Activated B cell treated with CpG ODN at 0.5 μM for 24 hours (primary cell): ENCODE measurements around the gene FOXP1. TPM values are rescaled to one million over a fixed set of nuclear protein-coding genes. Genes with fewer than 3 reads are reported as not detected.
A peak's percentile ranks its signal among the peaks of the same experiment; 100 is the strongest.

Source experiments
- ATAC-seq: fragments of 200-7000 bp; cut with Tn5 transposase; one replicate; pipeline ENCODE4 v1.10.0; 2021; ENCODE audit warnings: low read depth, mild to moderate bottlenecking, moderate library complexity
- CTCF ChIA-PET: fragments of 350-600 bp; sonication (Branson Sonifier 250); formaldehyde crosslinking; loops from one replicate; lab custom pipeline; 2021; ENCODE audit warnings: antibody characterized with exemption; lab: Charles Lee
- POLR2A ChIA-PET: fragments of 350-600 bp; sonication (Branson Sonifier 250); formaldehyde crosslinking; loops from one replicate; lab custom pipeline; 2021; ENCODE audit warnings: antibody characterized with exemption; lab: Charles Lee
- DNase-seq: peaks from one replicate; pipeline ENCODE4 v3.0.0; 2022
- H3K27ac Mint-ChIP-seq: one replicate; pipeline ENCODE4 v1.8.0; 2020; ENCODE audit warnings: mixed read lengths
- H3K27me3 Mint-ChIP-seq: one replicate; pipeline ENCODE4 v1.8.0; 2021; ENCODE audit warnings: mixed read lengths
- H3K36me3 Mint-ChIP-seq: one replicate; pipeline ENCODE4 v1.8.0; 2021; ENCODE audit warnings: low read depth, mixed read lengths
- H3K4me1 Mint-ChIP-seq: one replicate; pipeline ENCODE4 v1.8.0; 2021; ENCODE audit warnings: mixed read lengths
- H3K4me3 Mint-ChIP-seq: one replicate; pipeline ENCODE4 v1.8.0; 2020; ENCODE audit warnings: mild to moderate bottlenecking, mixed read lengths
- H3K9me3 Mint-ChIP-seq: one replicate; pipeline ENCODE4 v1.8.0; 2020; ENCODE audit warnings: mixed read lengths
- intact Hi-C: fragments of 100-400 bp; cut with micrococcal nuclease; formaldehyde crosslinking; loops from one replicate; pipeline ENCODE4 v1.15.1; 2024
- total RNA-seq: library from RNA; stranded (reverse); gene quantifications from 2 replicates; pipeline ENCODE4 v1.2.3, GENCODE V29; 2022
- TF ChIP-seq, protein P1 (sequence below): fragments of 200-600 bp; IDR thresholded peaks from one replicate; pipeline ENCODE4 v1.8.0; 2022; ENCODE audit warnings: antibody characterized with exemption, mild to moderate bottlenecking

Gene FOXP1
- total RNA-seq, 1 donor from 2014 or later, result 563 TPM

GRCh38 chr3:71127844-71128243 lies 455.7 kb downstream of the FOXP1 start:
- DNase-seq, result no peak
- Mint-ChIP-seq H3K4me3 (peak overlapping the region; percentile 88), H3K36me3 (peaks cover 52% of the 10 kb centered on the region), H3K9me3 (no peaks in the 10 kb centered on the region), H3K27me3 (no peaks in the 10 kb centered on the region), H3K27ac (peak overlapping the region; percentile 93), H3K4me1 (peaks cover 75% of the 10 kb centered on the region)
- CTCF ChIA-PET, result interaction anchor here (1.1 to 1.6 kb wide), 2 partner anchors 40 to 58 kb away, joined by 4 to 5 read pairs; no protein-coding TSS in a partner anchor
- no peak for ATAC-seq
- POLR2A ChIA-PET, result interaction anchor here (0.5 to 11.5 kb wide), 24 partner anchors 9 to 456 kb away, joined by 3 to 339 read pairs (median 8); partner anchors contain the start of gene FOXP1
- intact Hi-C loops, result loop anchor here (1.0 to 5.0 kb wide), 3 partner anchors 10 to 314 kb away; no protein-coding TSS in a partner anchor
- TF ChIP-seq, protein P1, sequence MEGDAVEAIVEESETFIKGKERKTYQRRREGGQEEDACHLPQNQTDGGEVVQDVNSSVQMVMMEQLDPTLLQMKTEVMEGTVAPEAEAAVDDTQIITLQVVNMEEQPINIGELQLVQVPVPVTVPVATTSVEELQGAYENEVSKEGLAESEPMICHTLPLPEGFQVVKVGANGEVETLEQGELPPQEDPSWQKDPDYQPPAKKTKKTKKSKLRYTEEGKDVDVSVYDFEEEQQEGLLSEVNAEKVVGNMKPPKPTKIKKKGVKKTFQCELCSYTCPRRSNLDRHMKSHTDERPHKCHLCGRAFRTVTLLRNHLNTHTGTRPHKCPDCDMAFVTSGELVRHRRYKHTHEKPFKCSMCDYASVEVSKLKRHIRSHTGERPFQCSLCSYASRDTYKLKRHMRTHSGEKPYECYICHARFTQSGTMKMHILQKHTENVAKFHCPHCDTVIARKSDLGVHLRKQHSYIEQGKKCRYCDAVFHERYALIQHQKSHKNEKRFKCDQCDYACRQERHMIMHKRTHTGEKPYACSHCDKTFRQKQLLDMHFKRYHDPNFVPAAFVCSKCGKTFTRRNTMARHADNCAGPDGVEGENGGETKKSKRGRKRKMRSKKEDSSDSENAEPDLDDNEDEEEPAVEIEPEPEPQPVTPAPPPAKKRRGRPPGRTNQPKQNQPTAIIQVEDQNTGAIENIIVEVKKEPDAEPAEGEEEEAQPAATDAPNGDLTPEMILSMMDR, result no peak

GRCh38 chr3:71127052-71127831 lies 456.3 kb downstream of the FOXP1 start:
- Mint-ChIP-seq H3K27me3 (no peaks in the 10 kb centered on the region), H3K4me3 (peak overlapping the region; percentile 88), H3K9me3 (no peaks in the 10 kb centered on the region), H3K27ac (peak overlapping the region; percentile 93), H3K36me3 (peaks cover 56% of the 10 kb centered on the region), H3K4me1 (peaks cover 75% of the 10 kb centered on the region)
- TF ChIP-seq, protein P1, result no peak
- DNase-seq (no peak), ATAC-seq (peak; percentile 30)
- ChIA-PET POLR2A (interaction anchor here (0.6 to 3.0 kb wide), 16 partner anchors 9 to 456 kb away, joined by 3 to 38 read pairs (median 6); partner anchors contain the start of gene FOXP1), CTCF (no interaction called here)
- intact Hi-C loops, result loop anchor here (1.0 to 5.0 kb wide), 2 partner anchors 9 to 315 kb away; no protein-coding TSS in a partner anchor

- no peaks in the 10 kb centered on the region for H3K9me3 Mint-ChIP-seq
- peaks cover 71% of the 10 kb centered on the region for H3K36me3 Mint-ChIP-seq
- no peak for DNase-seq
- no peaks in the 10 kb centered on the region for H3K27me3 Mint-ChIP-seq
- H3K27ac Mint-ChIP-seq, result peak overlapping the region; percentile 90
- ChIA-PET CTCF (no interaction called here), POLR2A (interaction anchor here (1.5 to 3.0 kb wide), 5 partner anchors 7 to 62 kb away, joined by 3 to 38 read pairs (median 24); no protein-coding TSS in a partner anchor)
- intact Hi-C loops, result loop anchor here (5.0 kb wide), 1 partner anchor 317 kb away; no protein-coding TSS in a partner anchor
- TF ChIP-seq, protein P1, result no peak
- H3K4me1 Mint-ChIP-seq, result peaks cover 75% of the 10 kb centered on the region
- no peak for ATAC-seq
- peak overlapping the region; percentile 75 for H3K4me3 Mint-ChIP-seq
Measured at GRCh38 chr3:71125738-71126137, 457.8 kb downstream of the FOXP1 start.

GRCh38 chr3:71124048-71124447 lies 459.5 kb downstream of the FOXP1 start:
- TF ChIP-seq, protein P1, result no peak
- CTCF ChIA-PET, result no interaction called here
- H3K9me3 Mint-ChIP-seq, result no peaks in the 10 kb centered on the region
- H3K27ac Mint-ChIP-seq, result no peak overlapping the region
- H3K4me1 Mint-ChIP-seq, result peaks cover 86% of the 10 kb centered on the region
- no peak for ATAC-seq
- H3K36me3 Mint-ChIP-seq, result peaks cover 72% of the 10 kb centered on the region
- H3K4me3 Mint-ChIP-seq, result no peak overlapping the region
- intact Hi-C loops, result no loop called here
- DNase-seq, result no peak
- H3K27me3 Mint-ChIP-seq, result no peaks in the 10 kb centered on the region
- POLR2A ChIA-PET, result interaction anchor here (1.1 to 7.5 kb wide), 2 partner anchors 8 to 37 kb away, joined by 4 to 138 read pairs; no protein-coding TSS in a partner anchor

DNA sequence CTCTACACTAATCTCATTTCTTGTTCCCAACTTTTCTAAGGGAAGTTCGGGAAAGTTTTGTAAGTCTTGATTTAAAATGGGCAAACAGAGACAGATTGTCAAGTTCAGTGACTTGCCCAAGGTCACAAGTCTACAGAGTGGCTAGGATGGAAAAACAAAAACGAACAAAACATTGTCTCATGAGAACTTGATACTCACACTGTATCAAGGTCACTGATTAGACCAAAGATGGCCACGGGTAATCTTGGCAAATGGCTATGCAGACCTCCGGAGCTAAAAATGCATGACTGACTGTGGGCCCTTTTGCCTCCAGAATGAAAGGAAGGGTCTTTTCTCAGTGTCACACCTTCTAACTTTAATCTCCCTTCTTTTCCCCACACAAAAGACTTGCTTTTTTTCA lies 460.9 kb downstream of the FOXP1 start:
- H3K4me3 Mint-ChIP-seq, result no peak overlapping the region
- no peaks in the 10 kb centered on the region for H3K9me3 Mint-ChIP-seq
- no peaks in the 10 kb centered on the region for H3K27me3 Mint-ChIP-seq
- intact Hi-C loops, result no loop called here
- H3K36me3 Mint-ChIP-seq, result peaks cover 78% of the 10 kb centered on the region
- ATAC-seq (no peak), DNase-seq (no peak)
- ChIA-PET CTCF (no interaction called here), POLR2A (interaction anchor here (0.5 to 7.5 kb wide), 6 partner anchors 8 to 58 kb away, joined by 3 to 138 read pairs (median 6); no protein-coding TSS in a partner anchor)
- H3K27ac Mint-ChIP-seq, result peak overlapping the region; percentile 80
- TF ChIP-seq, protein P1, result no peak
- H3K4me1 Mint-ChIP-seq, result peaks cover 87% of the 10 kb centered on the region
